T-helper 22 cell (primary cell): ENCODE data around the gene PCCA.
"Not testable (repeated sequence)": the region's sequence is repeated elsewhere in the genome, so short reads cannot be mapped to it uniquely, and the experiment has no call there.

ENCODE experiments used
- DNase-seq: peaks from one replicate; pipeline ENCODE4 v3.0.0-alpha.2; 2020; ENCODE audit warnings: low read depth

Gene PCCA

GRCh38 chr13:100510208-100510957 lies 421.5 kb downstream of the PCCA start:
- DNase-seq, result no peak

GRCh38 chr13:100511466-100511865 lies 422.6 kb downstream of the PCCA start:
- no peak for DNase-seq

GRCh38 chr13:100512422-100512821 lies 423.5 kb downstream of the PCCA start:
- no peak for DNase-seq

GRCh38 chr13:100513171-100513570 lies 424.3 kb downstream of the PCCA start:
- DNase-seq, result no peak

GRCh38 chr13:100513987-100514670 lies 425.2 kb downstream of the PCCA start:
- no peak for DNase-seq

- DNase-seq, result peak; percentile 30
These were observed 426.0 kb downstream of the PCCA start for GRCh38 chr13:100514788-100515409.

- DNase-seq, result no peak
These were observed 426.5 kb downstream of the PCCA start for GRCh38 chr13:100515410-100515800.

GRCh38 chr13:100517135-100517534 lies 428.2 kb downstream of the PCCA start:
- DNase-seq, result no peak

- DNase-seq, result no peak
These were observed 428.8 kb downstream of the PCCA start for GRCh38 chr13:100517728-100518127.

GRCh38 chr13:100518394-100519062 lies 429.6 kb downstream of the PCCA start:
- DNase-seq, result no peak

- DNase-seq, result no peak
These were observed 430.7 kb downstream of the PCCA start for GRCh38 chr13:100519626-100520025.

- DNase-seq, result no peak
These were observed 432.3 kb downstream of the PCCA start for GRCh38 chr13:100520936-100521850.

GRCh38 chr13:100521851-100522617 lies 433.1 kb downstream of the PCCA start:
- no peak for DNase-seq

- DNase-seq, result no peak
These were observed 433.9 kb downstream of the PCCA start for GRCh38 chr13:100522618-100523309.

GRCh38 chr13:100523411-100523810 lies 434.5 kb downstream of the PCCA start:
- no peak for DNase-seq

GRCh38 chr13:100523981-100524386 lies 435.1 kb downstream of the PCCA start:
- DNase-seq, result no peak

- not testable (repeated sequence) for DNase-seq
These were observed 435.8 kb downstream of the PCCA start for GRCh38 chr13:100524688-100525087.

GRCh38 chr13:100525453-100526317 lies 436.8 kb downstream of the PCCA start:
- DNase-seq, result no peak
